Measurements from ENCODE around the gene RERE. TPM values are rescaled to one million over a fixed set of nuclear protein-coding genes. Genes with fewer than 3 reads are reported as not detected.

Gene RERE
- total RNA-seq, 4 donors from 2014 or later, result 51.2 to 1,226 (median 253) TPM

DNA sequence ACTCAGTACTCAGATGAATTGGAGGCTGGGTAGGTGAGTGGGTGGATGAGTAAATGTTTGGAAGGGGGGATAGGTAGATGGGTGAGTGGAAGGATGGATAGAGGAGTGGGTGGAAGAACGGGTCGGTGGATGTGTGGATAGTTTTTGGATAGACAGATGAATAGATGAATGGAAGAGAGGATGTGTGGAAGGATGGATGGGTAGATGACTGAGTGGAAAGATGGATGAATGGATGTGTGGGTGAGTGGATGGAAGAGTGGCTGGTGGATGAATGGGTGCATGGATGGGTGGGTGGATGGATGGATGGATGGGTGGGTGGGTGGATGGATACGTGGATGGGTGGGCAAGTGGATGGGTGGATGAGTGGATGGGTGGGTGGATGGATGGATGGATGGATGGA lies 495.8 kb downstream of the RERE start:
- Histone ChIP-seq H3K4me1 (no peaks in the 10 kb centered on the region), H3K9me3 (no peaks in the 10 kb centered on the region), H3K4me3 (no peak overlapping the region), H3K27ac (no peak overlapping the region), H3K36me3 (no peaks in the 10 kb centered on the region), H3K27me3 (no peaks in the 10 kb centered on the region)
- TF ChIP-seq CTCF (IDR thresholded peaks at IDR 0.05) (no peak), POLR2A (IDR thresholded peaks at IDR 0.05) (no peak)
- intact Hi-C loops (cut with DNase I; ENCODE audit: low total_unique reads), result no loop called here
- no peak for DNase-seq

- H3K27ac ChIP-seq, result peak overlapping the region; percentile 70 to 76
- no peak for TF ChIP-seq POLR2A (IDR thresholded peaks at IDR 0.05)
- no peak for TF ChIP-seq CTCF (IDR thresholded peaks at IDR 0.05)
- no peaks in the 10 kb centered on the region for H3K4me1 ChIP-seq
- no peaks in the 10 kb centered on the region for H3K27me3 ChIP-seq
- H3K4me3 ChIP-seq, result peak overlapping the region; percentile 56 to 64
- H3K36me3 ChIP-seq, result no peaks in the 10 kb centered on the region
- no peak for DNase-seq
- intact Hi-C loops (cut with DNase I; ENCODE audit: low total_unique reads), result loop anchor here (5.0 kb wide), 1 partner anchor 291 kb away; the partner anchor contains the start of gene ERRFI1
- no peaks in the 10 kb centered on the region for H3K9me3 ChIP-seq
These were observed 499.0 kb downstream of the RERE start for GRCh38 chr1:8318436-8318835.

GRCh38 chr1:8317647-8318381 lies 499.6 kb downstream of the RERE start, which contains the start of gene SLC45A1:
Gene SLC45A1 (plus strand): TSS chr1:8318114. CDS start chr1:8324330, 6,216 bp downstream.
- DNase-seq, result peak; percentile 77 to 84
- H3K36me3 ChIP-seq, result no peaks in the 10 kb centered on the region
- intact Hi-C loops (cut with DNase I; ENCODE audit: low total_unique reads), result loop anchor here (5.0 kb wide), 1 partner anchor 291 kb away; the partner anchor contains the start of gene ERRFI1
- TF ChIP-seq CTCF (IDR thresholded peaks at IDR 0.05), result peak in 2 of 4 experiments; percentile 8 to 27
- peak; percentile 47 to 84 for TF ChIP-seq POLR2A (IDR thresholded peaks at IDR 0.05)
- H3K27ac ChIP-seq, result peak within 1 kb of the TSS; percentile 70 to 76
- no peaks in the 10 kb centered on the region for H3K4me1 ChIP-seq
- H3K4me3 ChIP-seq, result peak within 1 kb of the TSS; percentile 56 to 64
- no peaks in the 10 kb centered on the region for H3K27me3 ChIP-seq
- no peaks in the 10 kb centered on the region for H3K9me3 ChIP-seq

DNA sequence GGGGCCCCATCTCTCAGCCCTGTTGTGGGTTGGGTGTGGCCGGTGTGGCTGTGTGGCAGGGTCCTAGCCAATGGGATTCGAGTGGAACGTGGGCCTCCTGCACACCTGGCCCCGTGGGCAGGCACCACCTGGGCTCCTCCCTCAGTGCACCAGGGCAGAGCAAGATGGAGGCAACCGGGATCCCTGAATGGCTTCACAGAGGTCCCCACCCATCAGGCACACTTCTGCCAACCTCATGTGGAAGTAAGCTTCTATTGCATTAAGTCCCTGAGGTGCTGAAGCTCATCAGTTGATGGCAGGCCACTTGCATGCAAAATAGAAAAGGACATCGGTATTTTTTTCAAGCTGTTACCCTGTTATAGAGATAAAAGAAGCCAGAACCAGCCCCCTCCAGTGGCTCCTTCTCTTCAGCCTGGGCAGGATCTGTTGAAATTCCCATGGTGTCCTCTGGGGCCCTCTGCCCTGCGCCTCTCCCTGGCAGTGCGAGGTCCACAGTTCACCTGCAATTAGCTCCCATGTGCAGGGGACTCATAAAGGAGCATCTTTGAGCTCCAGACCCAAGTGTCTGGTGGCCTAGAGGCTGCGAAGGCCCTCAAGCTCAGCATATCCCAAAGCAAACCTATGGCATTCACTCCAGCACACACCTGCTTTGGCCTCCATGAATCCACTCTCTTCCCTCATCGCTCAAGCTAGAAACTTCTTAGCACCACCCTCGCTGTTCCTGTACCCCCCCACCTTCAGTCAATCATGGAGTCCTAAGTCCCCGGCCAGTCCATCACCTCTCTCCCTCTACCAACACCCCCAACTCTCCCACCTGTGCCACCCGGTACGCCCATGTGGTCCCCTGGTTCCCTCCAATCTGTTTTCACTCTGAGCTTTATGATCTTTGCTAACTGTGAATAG lies 501.6 kb downstream of the RERE start:
- Histone ChIP-seq H3K27ac (no peak overlapping the region), H3K4me1 (no peaks in the 10 kb centered on the region), H3K9me3 (no peaks in the 10 kb centered on the region), H3K4me3 (no peak overlapping the region), H3K36me3 (no peaks in the 10 kb centered on the region), H3K27me3 (no peaks in the 10 kb centered on the region)
- TF ChIP-seq POLR2A (IDR thresholded peaks at IDR 0.05), result no peak
- no peak for TF ChIP-seq CTCF (IDR thresholded peaks at IDR 0.05)
- DNase-seq, result no peak
- intact Hi-C loops (cut with DNase I; ENCODE audit: low total_unique reads), result loop anchor here (5.0 kb wide), 1 partner anchor 289 kb away; the partner anchor contains the start of gene ERRFI1

All from uterus (tissue), 4 donors.